MCF 10A (cell line): ENCODE data around the gene FOCAD. TPM values are rescaled to one million over a fixed set of nuclear protein-coding genes. Genes with fewer than 3 reads are reported as not detected.
A peak's percentile ranks its signal among the peaks of the same experiment; 100 is the strongest.

Experiments used
- BruUV-seq: library from RNA; stranded (reverse); fragments of 400-500 nt; replicated peaks from 2 replicates; lab custom pipeline; 2021; lab: Mats Ljungman, UMichigan
- CTCF ChIA-PET: fragments of 300-600 bp; sonication (Branson Sonifier 250); formaldehyde crosslinking; extraction: SDS; loops from one replicate; lab custom pipeline; 2021; ENCODE audit warnings: antibody characterized with exemption, inconsistent platforms; lab: Yijun Ruan, JAX
- POLR2A ChIA-PET: fragments of 300-600, 350-650 bp; sonication (Branson Sonifier 250); formaldehyde crosslinking; extraction: SDS; loops from one replicate; lab custom pipeline; 2020; ENCODE audit warnings: antibody characterized with exemption, inconsistent platforms; lab: Yijun Ruan, JAX
- DNase-seq: peaks from one replicate; pipeline ENCODE4 v3.0.0-alpha.2; 2018; ENCODE audit not compliant: unreplicated experiment
- H3K27ac Mint-ChIP-seq: one replicate; pipeline ENCODE4 v1.8.0; 2022; ENCODE audit warnings: mild to moderate bottlenecking, low read depth, mixed read lengths; ENCODE audit not compliant: unreplicated experiment
- H3K27me3 Mint-ChIP-seq: one replicate; pipeline ENCODE4 v1.8.0; 2022; ENCODE audit warnings: mixed read lengths; ENCODE audit not compliant: insufficient read depth, unreplicated experiment
- H3K36me3 Mint-ChIP-seq: one replicate; pipeline ENCODE4 v1.8.0; 2022; ENCODE audit warnings: mild to moderate bottlenecking, moderate library complexity, mixed read lengths; ENCODE audit not compliant: insufficient read depth, unreplicated experiment
- H3K4me1 Mint-ChIP-seq: one replicate; pipeline ENCODE4 v1.8.0; 2022; ENCODE audit warnings: mixed read lengths; ENCODE audit not compliant: insufficient read depth, unreplicated experiment
- H3K4me3 Mint-ChIP-seq: one replicate; pipeline ENCODE4 v1.8.0; 2022; ENCODE audit warnings: mild to moderate bottlenecking, moderate library complexity, mixed read lengths; ENCODE audit not compliant: unreplicated experiment
- H3K9me3 Mint-ChIP-seq: one replicate; pipeline ENCODE4 v1.8.0; 2022; ENCODE audit warnings: mixed read lengths; ENCODE audit not compliant: unreplicated experiment
- intact Hi-C: fragments of 100-400 bp; cut with micrococcal nuclease; formaldehyde crosslinking; loops from 2 replicates; pipeline ENCODE4 v1.14.1; 2022
- total RNA-seq: library from RNA; stranded (reverse); gene quantifications from 2 replicates; pipeline ENCODE4 v1.2.3, GENCODE V29; 2022
- TF ChIP-seq, protein P1 (sequence below): fragments of 200-600 bp; IDR thresholded peaks from one replicate; pipeline ENCODE4 v1.8.0; 2022; ENCODE audit warnings: antibody characterized with exemption, mild to moderate bottlenecking; ENCODE audit not compliant: unreplicated experiment

Gene FOCAD
- total RNA-seq, 1 experiment from 2014 or later, result 20.7 TPM

- Mint-ChIP-seq H3K27ac (no peak overlapping the region), H3K36me3 (peaks cover 4% of the 10 kb centered on the region), H3K4me1 (peaks cover 30% of the 10 kb centered on the region), H3K27me3 (no peaks in the 10 kb centered on the region), H3K9me3 (no peaks in the 10 kb centered on the region), H3K4me3 (no peak overlapping the region)
- ChIA-PET CTCF (interaction anchor here (0.6 to 2.4 kb wide), 2 partner anchors 57 to 190 kb away, joined by 5 to 9 read pairs; no protein-coding TSS in a partner anchor), POLR2A (no interaction called here)
- TF ChIP-seq, protein P1, sequence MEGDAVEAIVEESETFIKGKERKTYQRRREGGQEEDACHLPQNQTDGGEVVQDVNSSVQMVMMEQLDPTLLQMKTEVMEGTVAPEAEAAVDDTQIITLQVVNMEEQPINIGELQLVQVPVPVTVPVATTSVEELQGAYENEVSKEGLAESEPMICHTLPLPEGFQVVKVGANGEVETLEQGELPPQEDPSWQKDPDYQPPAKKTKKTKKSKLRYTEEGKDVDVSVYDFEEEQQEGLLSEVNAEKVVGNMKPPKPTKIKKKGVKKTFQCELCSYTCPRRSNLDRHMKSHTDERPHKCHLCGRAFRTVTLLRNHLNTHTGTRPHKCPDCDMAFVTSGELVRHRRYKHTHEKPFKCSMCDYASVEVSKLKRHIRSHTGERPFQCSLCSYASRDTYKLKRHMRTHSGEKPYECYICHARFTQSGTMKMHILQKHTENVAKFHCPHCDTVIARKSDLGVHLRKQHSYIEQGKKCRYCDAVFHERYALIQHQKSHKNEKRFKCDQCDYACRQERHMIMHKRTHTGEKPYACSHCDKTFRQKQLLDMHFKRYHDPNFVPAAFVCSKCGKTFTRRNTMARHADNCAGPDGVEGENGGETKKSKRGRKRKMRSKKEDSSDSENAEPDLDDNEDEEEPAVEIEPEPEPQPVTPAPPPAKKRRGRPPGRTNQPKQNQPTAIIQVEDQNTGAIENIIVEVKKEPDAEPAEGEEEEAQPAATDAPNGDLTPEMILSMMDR, result no peak
- intact Hi-C loops, result loop anchor here (10.0 kb wide), 1 partner anchor 203 kb away; no protein-coding TSS in a partner anchor
- no TSS peak for BruUV-seq
- no peak for DNase-seq
Observed at GRCh38 chr9:20681467-20681866, 2.6 kb upstream of the FOCAD start.

DNA sequence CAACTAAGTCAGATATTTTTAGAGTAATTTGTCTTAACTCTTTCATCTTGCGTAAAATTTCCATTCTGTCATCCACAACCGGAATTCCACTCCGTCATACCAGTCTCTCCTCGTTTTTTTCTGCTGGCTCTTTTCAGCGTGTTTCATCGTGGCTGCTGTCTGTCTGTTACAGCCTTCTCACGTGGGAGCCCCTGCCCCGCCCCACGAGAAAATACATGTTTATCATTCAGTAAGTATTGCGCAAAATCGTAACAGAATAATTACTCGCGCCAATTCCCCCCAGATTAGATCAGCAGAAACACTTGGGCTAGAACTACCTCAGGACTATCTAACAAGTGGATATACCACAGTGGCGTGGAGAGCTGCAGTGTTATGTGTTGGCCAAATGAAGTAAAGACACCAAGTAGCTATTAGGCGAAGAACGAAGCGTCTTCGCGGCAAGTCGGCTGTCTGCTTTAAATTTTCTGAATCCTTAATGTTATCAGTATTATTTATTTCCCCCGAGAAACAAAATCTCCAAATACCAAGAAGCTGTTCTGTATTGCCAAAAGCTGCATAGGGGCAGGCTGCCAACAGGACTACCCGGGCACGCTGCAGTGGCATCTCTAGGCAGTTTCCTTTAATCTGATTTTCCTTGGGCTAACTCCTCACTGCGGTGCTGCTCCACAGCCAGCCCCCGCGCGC, 566 bp upstream of the FOCAD start:
- intact Hi-C loops, result loop anchor here (2.0 to 10.0 kb wide), 2 partner anchors 61 to 201 kb away; partner anchors contain the start of gene MLLT3
- peaks cover 30% of the 10 kb centered on the region for H3K4me1 Mint-ChIP-seq
- H3K27me3 Mint-ChIP-seq, result no peaks in the 10 kb centered on the region
- no peaks in the 10 kb centered on the region for H3K9me3 Mint-ChIP-seq
- BruUV-seq, result no TSS peak
- TF ChIP-seq, protein P1, result no peak
- H3K36me3 Mint-ChIP-seq, result peaks cover 4% of the 10 kb centered on the region
- peak overlapping the region; percentile 82 for H3K4me3 Mint-ChIP-seq
- POLR2A ChIA-PET, result interaction anchor here (0.5 to 3.3 kb wide), 21 partner anchors 9 to 1274 kb away, joined by 3 to 52 read pairs (median 4); partner anchors contain the start of gene MLLT3
- CTCF ChIA-PET, result interaction anchor here (0.6 to 4.2 kb wide), 3 partner anchors 32 to 105 kb away, joined by 3 to 24 read pairs (median 3); partner anchors contain the start of gene MLLT3
- peak overlapping the region; percentile 73 for H3K27ac Mint-ChIP-seq
- peak; percentile 31 for DNase-seq

DNA sequence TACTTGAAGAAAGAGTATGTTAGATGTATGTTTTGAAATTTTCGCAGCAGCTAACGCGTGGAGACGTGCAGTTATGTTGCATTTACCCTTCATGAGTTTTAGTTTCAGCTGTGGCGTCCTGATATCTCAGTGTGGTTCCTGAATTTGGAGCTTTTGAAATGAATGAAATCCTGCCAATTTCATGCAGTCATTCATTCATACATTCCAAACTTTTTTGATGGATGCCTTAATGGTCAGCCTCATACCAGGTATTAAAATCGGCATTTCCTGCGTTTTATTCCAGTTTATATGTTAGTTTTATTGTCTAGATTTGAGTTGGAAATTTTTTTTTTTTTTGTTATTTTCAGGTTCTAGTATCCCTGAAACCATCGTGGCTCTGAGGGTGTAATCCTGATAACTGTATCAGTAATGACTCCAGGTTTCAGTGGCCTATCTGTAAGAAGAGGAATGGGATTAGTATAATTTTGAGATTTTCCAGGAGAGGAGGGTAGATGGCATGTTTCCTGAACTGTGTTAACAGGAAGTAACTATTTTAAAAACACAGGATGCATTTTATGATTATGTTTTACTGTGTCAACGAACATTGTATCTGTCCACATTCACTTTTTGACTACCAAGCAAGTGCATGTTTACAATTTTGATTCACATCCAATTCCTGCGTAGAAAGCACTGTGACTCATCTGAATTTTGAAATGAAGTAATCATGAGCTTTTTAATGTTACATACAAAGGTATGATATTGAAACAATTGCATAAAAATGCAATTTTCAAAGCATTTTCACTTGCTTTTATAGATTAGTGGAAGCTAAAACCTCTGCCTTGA, 1.0 kb downstream of the FOCAD start:
- H3K4me3 Mint-ChIP-seq, result peak overlapping the region; percentile 82
- CTCF ChIA-PET, result interaction anchor here (0.6 to 4.2 kb wide), 7 partner anchors 19 to 1229 kb away, joined by 3 to 24 read pairs (median 3); partner anchors contain the start of gene MLLT3
- no peaks in the 10 kb centered on the region for H3K9me3 Mint-ChIP-seq
- BruUV-seq, result TSS peak; percentile 43
- peaks cover 4% of the 10 kb centered on the region for H3K36me3 Mint-ChIP-seq
- intact Hi-C loops, result loop anchor here (2.0 to 10.0 kb wide), 2 partner anchors 62 to 200 kb away; partner anchors contain the start of gene MLLT3
- no peaks in the 10 kb centered on the region for H3K27me3 Mint-ChIP-seq
- H3K4me1 Mint-ChIP-seq, result peaks cover 18% of the 10 kb centered on the region
- POLR2A ChIA-PET, result interaction anchor here (0.7 to 3.3 kb wide), 18 partner anchors 9 to 1306 kb away, joined by 3 to 52 read pairs (median 4); partner anchors contain the start of gene MLLT3
- peak overlapping the region; percentile 44 for H3K27ac Mint-ChIP-seq
- TF ChIP-seq, protein P1, result no peak
- DNase-seq, result peak; percentile 78
